ENCODE data around the gene PDE7B.

The PDE7B gene

DNA sequence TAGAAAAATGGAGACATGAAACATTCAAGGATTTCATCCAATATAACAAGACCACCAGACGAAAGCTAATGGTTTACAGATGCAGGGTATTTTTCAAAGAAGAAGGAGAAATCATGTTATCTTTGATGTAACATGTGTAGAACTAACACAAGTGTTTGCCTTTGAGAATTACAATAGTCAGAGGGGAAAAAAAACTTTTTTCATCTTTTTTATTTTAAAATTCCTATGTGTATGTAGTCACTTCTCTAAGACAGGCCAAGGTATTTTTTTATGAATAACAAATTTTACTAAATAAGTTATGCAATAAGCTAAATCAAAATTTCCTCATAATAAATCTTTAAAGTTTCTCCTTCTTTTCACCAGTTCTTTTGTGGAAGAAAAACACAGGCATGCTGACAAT is 161.4 kb downstream of the PDE7B start:
- H3K27ac ChIP-seq = no peak overlapping the region
- TF ChIP-seq, protein P1, sequence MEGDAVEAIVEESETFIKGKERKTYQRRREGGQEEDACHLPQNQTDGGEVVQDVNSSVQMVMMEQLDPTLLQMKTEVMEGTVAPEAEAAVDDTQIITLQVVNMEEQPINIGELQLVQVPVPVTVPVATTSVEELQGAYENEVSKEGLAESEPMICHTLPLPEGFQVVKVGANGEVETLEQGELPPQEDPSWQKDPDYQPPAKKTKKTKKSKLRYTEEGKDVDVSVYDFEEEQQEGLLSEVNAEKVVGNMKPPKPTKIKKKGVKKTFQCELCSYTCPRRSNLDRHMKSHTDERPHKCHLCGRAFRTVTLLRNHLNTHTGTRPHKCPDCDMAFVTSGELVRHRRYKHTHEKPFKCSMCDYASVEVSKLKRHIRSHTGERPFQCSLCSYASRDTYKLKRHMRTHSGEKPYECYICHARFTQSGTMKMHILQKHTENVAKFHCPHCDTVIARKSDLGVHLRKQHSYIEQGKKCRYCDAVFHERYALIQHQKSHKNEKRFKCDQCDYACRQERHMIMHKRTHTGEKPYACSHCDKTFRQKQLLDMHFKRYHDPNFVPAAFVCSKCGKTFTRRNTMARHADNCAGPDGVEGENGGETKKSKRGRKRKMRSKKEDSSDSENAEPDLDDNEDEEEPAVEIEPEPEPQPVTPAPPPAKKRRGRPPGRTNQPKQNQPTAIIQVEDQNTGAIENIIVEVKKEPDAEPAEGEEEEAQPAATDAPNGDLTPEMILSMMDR (conservative IDR thresholded peaks at IDR 0.05) = no peak
- TF ChIP-seq ZFX (IDR thresholded peaks at IDR 0.05) = no peak

DNA sequence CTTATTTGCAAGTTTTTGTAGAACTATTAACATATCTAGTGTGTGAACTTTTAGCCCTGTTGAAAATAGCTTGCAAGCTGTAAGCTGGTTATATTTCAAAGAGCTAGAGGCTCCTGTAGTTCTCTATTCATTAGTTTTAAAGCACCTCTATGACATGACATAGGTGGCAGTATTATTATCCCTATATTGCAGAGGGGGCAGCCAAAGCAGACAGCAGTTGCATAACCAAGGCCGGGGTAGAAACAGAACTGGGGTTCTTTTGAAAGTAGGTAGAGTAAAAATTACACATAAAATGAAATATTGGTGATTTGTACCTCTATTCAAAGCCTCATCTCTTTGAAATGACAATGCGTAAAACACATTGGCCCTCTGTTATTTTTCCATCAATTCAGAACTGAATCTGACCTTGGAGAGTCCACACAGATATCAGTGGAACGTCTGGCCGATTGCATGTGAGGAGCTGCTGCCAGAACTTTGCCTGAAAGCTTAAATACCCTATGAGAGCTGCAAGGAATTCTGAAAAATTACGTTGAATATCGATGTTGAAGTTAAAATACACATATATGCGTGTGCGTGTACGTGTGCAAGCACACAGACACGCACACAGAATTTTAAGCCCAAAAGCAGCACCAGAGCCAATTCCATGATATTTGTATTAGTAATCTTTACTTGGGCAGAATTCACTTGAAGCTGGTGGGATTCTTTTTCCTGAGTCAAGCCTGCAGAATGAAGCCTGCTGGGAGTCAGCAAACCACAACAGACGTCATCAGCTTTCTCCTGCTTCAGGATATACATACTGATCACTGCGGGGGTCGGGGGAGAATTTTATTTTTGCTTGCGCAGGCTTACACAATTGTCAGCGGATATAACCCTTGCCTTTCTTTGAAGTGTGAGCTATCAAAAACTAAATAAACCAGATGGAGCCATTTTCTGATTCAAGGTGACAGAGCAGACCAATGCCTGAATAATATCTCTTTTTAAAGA is 163.2 kb downstream of the PDE7B start:
- TF ChIP-seq ZFX (IDR thresholded peaks at IDR 0.05) = no peak
- TF ChIP-seq, protein P1 (conservative IDR thresholded peaks at IDR 0.05) = no peak

DNA sequence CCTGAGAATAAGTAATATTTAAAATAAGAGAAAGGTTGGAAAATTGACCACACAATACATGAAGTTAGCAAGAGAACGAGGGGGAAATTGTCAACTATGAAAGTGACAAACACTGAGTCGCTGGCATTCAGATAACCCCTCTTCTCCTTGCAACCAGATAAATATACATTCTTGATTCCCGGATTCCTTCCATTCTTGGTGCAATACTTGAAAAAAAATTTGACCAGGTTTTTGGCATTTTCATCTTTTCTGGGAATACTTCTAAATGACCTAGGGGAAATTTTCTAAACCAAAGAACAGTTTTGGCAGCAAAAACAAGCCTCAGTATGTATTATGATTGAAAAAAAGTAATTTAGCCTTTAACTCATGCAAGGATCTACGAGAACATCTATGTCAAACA is 164.0 kb downstream of the PDE7B start:
- TF ChIP-seq, protein P1 (conservative IDR thresholded peaks at IDR 0.05) = no peak
- H3K27ac ChIP-seq = no peak overlapping the region

More for the DNA sequence above, 163.2 kb downstream of the PDE7B start:
- no peak overlapping the region for H3K27ac ChIP-seq

DNA sequence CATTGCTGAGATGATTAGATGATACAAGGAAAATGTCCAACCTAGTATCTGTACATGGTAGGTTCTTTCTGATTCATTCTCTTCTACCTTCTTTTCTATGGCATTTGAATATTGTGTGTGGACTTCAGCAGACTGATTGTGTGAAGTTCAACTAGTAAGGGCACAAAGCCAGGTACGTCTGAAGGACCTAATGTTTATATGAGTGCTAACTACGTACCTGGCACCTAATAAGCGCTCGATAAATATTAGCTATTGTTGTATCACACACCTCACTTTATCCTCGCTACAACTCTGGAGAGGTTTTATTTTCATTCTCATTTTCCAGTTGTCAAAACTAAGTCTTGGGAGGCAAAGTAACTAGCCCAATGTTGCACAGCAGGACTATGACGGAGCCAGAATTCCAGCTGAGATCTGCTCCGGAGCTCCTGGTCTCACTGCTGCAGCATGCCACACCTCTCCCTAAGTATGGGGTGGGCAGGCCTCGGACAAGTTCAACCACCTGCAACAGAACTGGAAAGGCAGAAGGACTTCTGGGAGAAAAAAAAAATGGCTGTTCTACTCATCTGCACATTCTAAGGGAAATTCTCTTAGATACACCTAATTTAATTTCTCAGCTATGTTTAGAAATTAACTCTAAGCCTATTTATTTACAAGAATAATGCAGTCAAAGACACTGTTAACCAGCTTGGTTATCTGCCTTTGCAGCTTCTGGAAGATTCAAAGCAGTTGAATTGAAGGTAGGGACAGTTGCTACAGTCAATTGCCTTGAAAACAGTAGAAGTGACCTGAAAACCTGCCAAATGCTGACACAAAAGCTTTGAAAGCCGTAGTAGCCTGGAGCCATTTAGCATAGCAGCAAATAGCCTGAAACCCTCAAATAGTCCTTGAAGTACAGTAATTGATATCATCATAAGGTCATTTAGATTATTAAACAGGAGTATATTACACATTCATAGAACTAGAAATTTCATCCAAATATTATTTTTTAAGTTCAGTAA is 165.0 kb downstream of the PDE7B start:
- no peak overlapping the region for H3K27ac ChIP-seq
- no peak for TF ChIP-seq ZFX (IDR thresholded peaks at IDR 0.05)
- TF ChIP-seq, protein P1 (conservative IDR thresholded peaks at IDR 0.05) = no peak

DNA sequence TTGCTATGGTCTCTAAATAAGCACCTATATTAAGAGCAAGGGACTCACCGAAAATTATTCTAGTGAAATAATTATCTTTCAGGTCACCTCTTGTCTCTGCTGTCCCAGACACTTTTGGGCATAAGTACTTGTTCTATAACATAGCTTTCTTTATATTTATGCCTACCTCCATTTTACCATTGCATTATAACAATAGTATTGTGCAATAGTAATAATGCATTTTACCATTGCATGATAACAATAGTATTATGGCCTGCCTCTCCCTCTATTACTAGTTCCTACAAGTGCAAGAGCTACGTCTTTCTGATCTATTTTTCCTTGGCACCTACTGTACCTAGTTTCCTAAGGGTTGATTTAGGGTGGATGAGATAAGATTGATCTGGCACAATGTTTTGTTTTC is 169.2 kb downstream of the PDE7B start:
- no peak for TF ChIP-seq ZFX (IDR thresholded peaks at IDR 0.05)
- TF ChIP-seq, protein P1 (conservative IDR thresholded peaks at IDR 0.05) = no peak
- no peak overlapping the region for H3K27ac ChIP-seq

DNA sequence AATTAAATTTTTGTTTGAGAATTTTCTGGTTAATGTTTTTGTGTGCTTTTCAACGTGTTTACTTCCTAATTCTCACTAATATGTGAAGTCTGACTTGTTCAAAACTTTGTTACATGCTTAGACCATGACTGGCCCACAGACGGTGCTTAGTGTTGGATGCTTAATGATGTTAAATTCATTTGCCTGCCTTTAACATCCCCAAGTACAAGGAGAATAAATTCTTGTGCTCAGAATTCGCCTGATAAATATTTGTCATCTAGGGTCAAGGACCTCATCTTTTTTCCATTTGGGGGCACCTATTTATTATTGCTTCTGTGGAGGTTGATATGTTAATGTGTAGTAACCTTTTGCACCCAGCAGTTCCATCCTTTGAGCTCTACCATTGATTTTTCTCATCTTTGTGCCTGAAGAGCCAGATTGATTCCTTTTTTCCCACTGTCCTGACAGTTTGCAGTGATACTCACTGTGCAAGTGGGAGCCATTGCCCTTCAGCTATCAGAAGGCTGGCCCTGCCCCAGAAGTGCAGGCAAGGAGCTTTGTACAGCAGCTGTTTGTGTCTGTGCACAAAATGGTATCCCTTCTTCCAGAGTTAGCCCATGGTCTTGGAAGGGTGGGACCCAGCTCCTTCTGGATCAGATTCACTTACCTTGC is 170.8 kb downstream of the PDE7B start:
- no peak for TF ChIP-seq ZFX (IDR thresholded peaks at IDR 0.05)
- TF ChIP-seq, protein P1 (conservative IDR thresholded peaks at IDR 0.05) = no peak
- H3K27ac ChIP-seq = no peak overlapping the region

All from C4-2B (cell line).